CD4-positive, alpha-beta memory T cell (primary cell): Measurements from ENCODE around the gene ATXN7L1. TPM values are rescaled to one million over a fixed set of nuclear protein-coding genes. Genes with fewer than 3 reads are reported as not detected.

ENCODE experiments used
- CTCF ChIA-PET: fragments of 350-600 bp; sonication (Branson Sonifier 250); formaldehyde crosslinking; loops from one replicate; lab custom pipeline; 2021; ENCODE audit warnings: inconsistent platforms; ENCODE audit not compliant: partially characterized antibody; lab: Charles Lee
- POLR2A ChIA-PET: fragments of 350-600 bp; sonication (Branson Sonifier 250); formaldehyde crosslinking; loops from one replicate; lab custom pipeline; 2021; ENCODE audit not compliant: partially characterized antibody; lab: Charles Lee
- DNase-seq, 5 donors: peaks; one replicate each; pipeline versions ENCODE4 v3.0.0 to v3.0.0-alpha.2; 2020 to 2022; ENCODE audit warnings: mixed read lengths in 1 of 5
- H3K27ac ChIP-seq: one replicate; pipeline ENCODE4 v1.7.0; 2013; ENCODE audit warnings: low read depth, low read length
- H3K27me3 ChIP-seq: 2 replicates; pipeline ENCODE4 v1.7.0; 2013; ENCODE audit warnings: mild to moderate bottlenecking, low read length, moderate library complexity; ENCODE audit not compliant: insufficient read depth
- H3K36me3 ChIP-seq: 2 replicates; pipeline ENCODE4 v1.7.0; 2013; ENCODE audit warnings: mild to moderate bottlenecking, low read length, moderate library complexity; ENCODE audit not compliant: insufficient read depth
- H3K4me1 ChIP-seq: 2 replicates; pipeline ENCODE4 v1.7.0; 2013; ENCODE audit warnings: mild to moderate bottlenecking, low read length, moderate library complexity; ENCODE audit not compliant: insufficient read depth
- H3K4me3 ChIP-seq, 2 donors: one replicate each; pipeline ENCODE4 v1.7.0; 2013; ENCODE audit warnings: low read length in 2 of 2, mild to moderate bottlenecking in 1 of 2
- H3K9me3 ChIP-seq, 2 donors: one replicate each; pipeline ENCODE4 v1.7.0; 2013; ENCODE audit warnings: low read length in 2 of 2, control low read depth in 1 of 2; ENCODE audit not compliant: control insufficient read depth in 1 of 2
- H3K27ac Mint-ChIP-seq, 7 donors: one replicate each; pipeline ENCODE4 v1.8.0; 2020 to 2021; ENCODE audit warnings: mixed read lengths in 7 of 7, mild to moderate bottlenecking in 6 of 7, inconsistent platforms in 3 of 7, moderate library complexity in 3 of 7
- H3K27me3 Mint-ChIP-seq, 2 donors: one replicate each; pipeline ENCODE4 v1.8.0; 2020 to 2021; ENCODE audit warnings: mixed read lengths in 2 of 2
- H3K36me3 Mint-ChIP-seq, 2 donors: one replicate each; pipeline ENCODE4 v1.8.0; 2020 to 2021; ENCODE audit warnings: mixed read lengths in 2 of 2, inconsistent platforms in 1 of 2, mild to moderate bottlenecking in 1 of 2
- H3K4me1 Mint-ChIP-seq, 4 donors: one replicate each; pipeline ENCODE4 v1.8.0; 2020 to 2021; ENCODE audit warnings: mixed read lengths in 4 of 4, mild to moderate bottlenecking in 1 of 4
- H3K4me3 Mint-ChIP-seq, 8 donors: one replicate each; pipeline ENCODE4 v1.8.0; 2020 to 2021; ENCODE audit warnings: mixed read lengths in 8 of 8, mild to moderate bottlenecking in 7 of 8, moderate library complexity in 6 of 8, inconsistent platforms in 3 of 8
- H3K9me3 Mint-ChIP-seq, 8 donors: one replicate each; pipeline ENCODE4 v1.8.0; 2020 to 2021; ENCODE audit warnings: mixed read lengths in 8 of 8, mild to moderate bottlenecking in 5 of 8, inconsistent platforms in 3 of 8, moderate library complexity in 1 of 8
- intact Hi-C: fragments of 100-400 bp; cut with micrococcal nuclease; formaldehyde crosslinking; loops from one replicate; pipeline ENCODE4 v1.15.1; 2023
- polyA plus RNA-seq, 2 donors: library from polyadenylated mRNA; unstranded; fragments of 300-500 nt; fragmentation: Illumina TruSeq; gene quantifications; one replicate each; pipeline ENCODE4 v1.2.3, GENCODE V29; 2021
- total RNA-seq, 2 experiments: library from RNA; stranded (reverse); gene quantifications; one replicate each; pipeline ENCODE4 v1.2.3, GENCODE V29; 2021

ATXN7L1 gene
- total and polyA plus RNA-seq, 4 experiments from 2014 or later: 8.7 to 62.2 (median 42.6) TPM

- no peaks in the 10 kb centered on the region for H3K27me3 Mint-ChIP-seq
- H3K9me3 ChIP-seq: no peaks in the 10 kb centered on the region
- H3K27ac Mint-ChIP-seq: peak overlapping the region in 3 of 7 donors; percentile 14 to 73 (median 50)
- peaks cover 3 to 21% of the 10 kb centered on the region in 2 donors for H3K36me3 Mint-ChIP-seq
- no peak overlapping the region for H3K27ac ChIP-seq
- H3K4me1 Mint-ChIP-seq: peaks cover 14 to 37% (median 25%) of the 10 kb centered on the region in 4 donors
- no peak overlapping the region for H3K4me3 ChIP-seq
- peak in 3 of 5 donors; percentile 8 to 22 (median 21) for DNase-seq
- peaks cover 4 to 17% (median 7%) of the 10 kb centered on the region in 8 donors for H3K9me3 Mint-ChIP-seq
- peaks cover 19% of the 10 kb centered on the region for H3K4me1 ChIP-seq
- no peaks in the 10 kb centered on the region for H3K36me3 ChIP-seq
- no peaks in the 10 kb centered on the region for H3K27me3 ChIP-seq
- CTCF ChIA-PET: interaction anchor here (0.7 to 2.1 kb wide), 8 partner anchors 17 to 200 kb away, joined by 3 to 6 read pairs (median 4); no protein-coding TSS in a partner anchor
- intact Hi-C loops: loop anchor here (2.0 kb wide), 1 partner anchor 16 kb away; no protein-coding TSS in a partner anchor
- POLR2A ChIA-PET: interaction anchor here (0.8 to 1.4 kb wide), 6 partner anchors 13 to 290 kb away, joined by 3 to 4 read pairs (median 3); partner anchors contain the start of genes ATXN7L1 and SYPL1
- peak overlapping the region in 3 of 8 donors; percentile 8 to 35 (median 17) for H3K4me3 Mint-ChIP-seq
These were observed 53.6 kb downstream of the ATXN7L1 start for GRCh38 chr7:105822806-105823205.

DNA sequence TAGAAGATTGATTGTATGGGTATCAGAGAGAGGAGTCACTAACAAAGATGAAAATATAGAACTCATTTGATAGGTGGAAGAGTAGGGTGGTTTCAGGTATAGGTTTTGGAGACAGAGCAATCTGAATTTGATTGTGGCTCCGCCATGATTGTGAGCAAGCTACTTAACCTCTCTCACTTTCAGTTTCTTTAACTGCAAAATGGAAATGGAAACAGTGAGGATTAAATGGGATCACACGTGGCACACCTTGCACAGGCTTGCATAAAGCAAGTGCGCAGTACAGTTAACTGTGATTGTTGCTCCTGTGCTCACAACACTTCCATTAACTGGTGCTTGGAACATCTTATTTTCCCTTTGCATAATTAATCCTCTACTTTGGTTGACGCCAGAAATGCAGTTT lies 54.9 kb downstream of the ATXN7L1 start:
- H3K36me3 ChIP-seq: no peaks in the 10 kb centered on the region
- H3K27ac ChIP-seq: no peak overlapping the region
- peaks cover 4 to 17% (median 7%) of the 10 kb centered on the region in 8 donors for H3K9me3 Mint-ChIP-seq
- H3K27me3 Mint-ChIP-seq: no peaks in the 10 kb centered on the region
- intact Hi-C loops: no loop called here
- peak overlapping the region in 6 of 8 donors; percentile 5 to 81 (median 44) for H3K4me3 Mint-ChIP-seq
- H3K27ac Mint-ChIP-seq: peak overlapping the region in 2 of 7 donors; percentile 19 to 53
- H3K9me3 ChIP-seq: no peaks in the 10 kb centered on the region
- DNase-seq: no peak
- ChIA-PET CTCF (interaction anchor here (1.2 to 2.1 kb wide), 3 partner anchors 16 to 165 kb away, joined by 3 to 6 read pairs (median 4); no protein-coding TSS in a partner anchor), POLR2A (interaction anchor here (1.0 kb wide), 1 partner anchor 291 kb away, joined by 3 read pairs; the partner anchor contains the start of gene SYPL1)
- H3K4me1 ChIP-seq: peaks cover 19% of the 10 kb centered on the region
- H3K4me3 ChIP-seq: no peak overlapping the region
- H3K27me3 ChIP-seq: no peaks in the 10 kb centered on the region
- peaks cover 3 to 21% of the 10 kb centered on the region in 2 donors for H3K36me3 Mint-ChIP-seq
- peaks cover 16 to 41% (median 25%) of the 10 kb centered on the region in 4 donors for H3K4me1 Mint-ChIP-seq

- H3K36me3 ChIP-seq: no peaks in the 10 kb centered on the region
- no peak for DNase-seq
- H3K4me1 ChIP-seq: peaks cover 19% of the 10 kb centered on the region
- H3K27ac Mint-ChIP-seq: no peak overlapping the region
- peaks cover 4 to 17% (median 7%) of the 10 kb centered on the region in 8 donors for H3K9me3 Mint-ChIP-seq
- peaks cover 3 to 21% of the 10 kb centered on the region in 2 donors for H3K36me3 Mint-ChIP-seq
- H3K27ac ChIP-seq: no peak overlapping the region
- H3K4me3 ChIP-seq: no peak overlapping the region
- no peak overlapping the region for H3K4me3 Mint-ChIP-seq
- no peaks in the 10 kb centered on the region for H3K27me3 ChIP-seq
- intact Hi-C loops: no loop called here
- H3K9me3 ChIP-seq: no peaks in the 10 kb centered on the region
- ChIA-PET POLR2A (no interaction called here), CTCF (interaction anchor here (0.6 kb wide), 1 partner anchor 337 kb away, joined by 4 read pairs; no protein-coding TSS in a partner anchor)
- no peaks in the 10 kb centered on the region for H3K27me3 Mint-ChIP-seq
- H3K4me1 Mint-ChIP-seq: peaks cover 20 to 41% (median 25%) of the 10 kb centered on the region in 4 donors
These were observed 55.9 kb downstream of the ATXN7L1 start for GRCh38 chr7:105820363-105821066.

DNA sequence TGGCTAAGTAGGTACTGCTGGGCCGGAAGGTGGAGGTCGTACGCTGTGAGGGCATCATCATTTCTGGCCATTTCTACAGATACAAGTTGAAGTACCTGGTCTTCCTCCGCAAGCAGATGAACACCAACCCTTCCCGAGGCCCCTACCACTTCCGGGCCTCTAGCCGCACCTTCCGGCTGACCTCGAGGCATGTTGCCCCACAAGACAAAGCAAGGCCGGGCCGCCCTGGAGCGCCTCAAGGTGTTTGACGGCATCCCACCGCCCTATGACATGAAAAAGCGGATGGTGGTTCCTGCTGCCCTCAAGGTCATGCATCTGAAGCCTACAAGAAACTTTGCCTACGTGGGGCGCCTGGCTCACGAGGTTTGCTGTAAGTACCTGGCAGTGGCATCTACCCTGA lies 56.8 kb downstream of the ATXN7L1 start:
- intact Hi-C loops: no loop called here

DNA sequence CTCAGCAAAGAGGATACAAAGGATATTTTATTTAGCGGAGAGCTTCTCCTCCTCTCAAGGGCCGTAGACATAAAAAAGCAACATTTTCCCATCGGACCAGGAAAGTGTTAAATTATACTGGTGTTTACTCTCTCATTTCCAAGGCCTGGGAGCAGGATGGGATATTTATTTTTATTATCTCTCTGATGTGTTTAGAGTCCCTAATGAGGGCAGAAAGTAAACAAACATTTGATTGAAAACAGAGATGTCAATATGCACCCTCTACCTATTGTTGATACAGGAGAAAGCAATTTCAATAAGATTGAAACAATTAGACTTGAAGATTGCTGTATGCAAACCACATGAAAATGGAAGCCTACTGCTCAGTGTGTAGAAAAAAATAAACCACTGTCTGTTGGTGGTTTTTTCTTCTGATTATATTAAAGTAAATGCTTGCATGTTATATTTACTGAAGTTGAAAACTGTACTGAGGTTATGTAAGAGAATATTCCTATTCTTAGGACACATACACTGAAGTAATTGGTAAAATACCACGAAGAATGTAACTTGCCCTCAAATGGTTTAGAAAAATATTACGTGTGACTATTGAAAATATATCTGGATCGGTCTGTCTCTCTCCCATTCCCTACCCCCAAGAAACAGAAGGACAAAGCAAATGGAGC lies 59.3 kb downstream of the ATXN7L1 start:
- DNase-seq: no peak
- no peak overlapping the region for H3K4me3 ChIP-seq
- ChIA-PET POLR2A (no interaction called here), CTCF (interaction anchor here (1.0 kb wide), 1 partner anchor 60 kb away, joined by 7 read pairs; no protein-coding TSS in a partner anchor)
- Mint-ChIP-seq H3K27ac (no peak overlapping the region), H3K4me3 (no peak overlapping the region), H3K27me3 (no peaks in the 10 kb centered on the region), H3K4me1 (peaks cover 7 to 18% (median 10%) of the 10 kb centered on the region in 4 donors), H3K36me3 (peaks cover 0 to 15% of the 10 kb centered on the region in 2 donors), H3K9me3 (no peaks in the 10 kb centered on the region)
- H3K27me3 ChIP-seq: no peaks in the 10 kb centered on the region
- no peaks in the 10 kb centered on the region for H3K36me3 ChIP-seq
- intact Hi-C loops: no loop called here
- H3K4me1 ChIP-seq: peaks cover 2% of the 10 kb centered on the region
- no peak overlapping the region for H3K27ac ChIP-seq
- no peaks in the 10 kb centered on the region for H3K9me3 ChIP-seq

More for the DNA sequence above, 56.8 kb downstream of the ATXN7L1 start:
- Mint-ChIP-seq H3K36me3 (peaks cover 3 to 16% of the 10 kb centered on the region in 2 donors), H3K4me3 (no peak overlapping the region), H3K4me1 (peaks cover 22 to 41% (median 25%) of the 10 kb centered on the region in 4 donors), H3K27ac (no peak overlapping the region), H3K27me3 (no peaks in the 10 kb centered on the region), H3K9me3 (peaks cover 3 to 9% (median 4%) of the 10 kb centered on the region in 8 donors)
- ChIA-PET POLR2A (no interaction called here), CTCF (interaction anchor here (0.7 kb wide), 1 partner anchor 85 kb away, joined by 3 read pairs; no protein-coding TSS in a partner anchor)
- Histone ChIP-seq H3K9me3 (no peaks in the 10 kb centered on the region), H3K27me3 (no peaks in the 10 kb centered on the region), H3K4me1 (peaks cover 19% of the 10 kb centered on the region), H3K27ac (no peak overlapping the region), H3K4me3 (no peak overlapping the region), H3K36me3 (no peaks in the 10 kb centered on the region)
- no peak for DNase-seq

DNA sequence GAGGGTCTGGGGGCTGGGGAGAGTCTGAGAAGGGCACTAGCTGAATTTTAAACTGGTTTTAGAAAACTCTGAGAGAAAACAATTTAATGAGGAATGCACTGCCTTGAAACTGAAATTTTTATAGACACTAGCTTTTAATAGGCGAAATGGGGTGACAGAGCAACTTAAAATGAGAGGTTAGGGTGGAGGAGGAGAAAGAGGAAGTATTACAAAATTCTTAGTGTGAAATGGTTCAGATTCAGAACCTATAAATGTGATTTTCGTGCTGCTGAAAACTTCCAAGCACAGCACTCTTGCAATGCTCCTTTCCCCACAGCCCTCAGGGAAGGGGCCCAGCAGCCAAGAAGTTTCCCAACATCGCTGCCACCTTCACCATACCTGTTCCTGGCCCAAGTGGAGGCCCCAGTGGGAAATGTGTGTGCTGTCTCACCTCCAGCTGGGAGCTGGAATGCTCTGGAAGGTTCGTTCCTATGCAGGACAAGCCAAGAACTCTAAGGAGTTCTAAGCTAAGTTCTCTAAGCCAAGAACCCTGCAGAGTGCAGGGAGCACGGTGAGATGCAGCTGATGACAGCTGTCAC lies 60.0 kb downstream of the ATXN7L1 start:
- intact Hi-C loops: no loop called here
- ChIA-PET CTCF (interaction anchor here (1.0 kb wide), 1 partner anchor 61 kb away, joined by 7 read pairs; no protein-coding TSS in a partner anchor), POLR2A (no interaction called here)
- Mint-ChIP-seq H3K27ac (peak overlapping the region in 2 of 7 donors; percentile 22 to 65), H3K9me3 (no peaks in the 10 kb centered on the region), H3K4me3 (no peak overlapping the region), H3K36me3 (peaks cover 0 to 15% of the 10 kb centered on the region in 2 donors), H3K27me3 (no peaks in the 10 kb centered on the region), H3K4me1 (peaks cover 2 to 11% (median 7%) of the 10 kb centered on the region in 4 donors)
- Histone ChIP-seq H3K4me3 (no peak overlapping the region), H3K36me3 (no peaks in the 10 kb centered on the region), H3K9me3 (no peaks in the 10 kb centered on the region), H3K27ac (no peak overlapping the region), H3K27me3 (no peaks in the 10 kb centered on the region), H3K4me1 (no peaks in the 10 kb centered on the region)
- no peak for DNase-seq
